CD14-positive monocyte (primary cell): ENCODE results near the gene BACE2. TPM values are rescaled to one million over a fixed set of nuclear protein-coding genes. Genes with fewer than 3 reads are reported as not detected.
"Not testable (repeated sequence)": the region's sequence is repeated elsewhere in the genome, so short reads cannot be mapped to it uniquely, and the experiment has no call there.

Source experiments
- DNase-seq, 3 donors: peaks; one replicate each; pipeline ENCODE4 v3.0.0-alpha.2; 2011 to 2022
- H2AFZ ChIP-seq: 2 replicates; pipeline ENCODE4 v1.6.0; 2012; ENCODE audit warnings: mild to moderate bottlenecking, low read depth, low read length, inconsistent platforms; ENCODE audit not compliant: insufficient read depth, poor library complexity, severe bottlenecking
- H3K27ac ChIP-seq, 2 donors: 1 replicate in 1 of 2; 2 replicates in 1 of 2; pipeline ENCODE4 v1.5.1; 2012 to 2013; ENCODE audit warnings: low read length in 2 of 2, control low read depth in 1 of 2, inconsistent platforms in 1 of 2, low read depth in 1 of 2, mild to moderate bottlenecking in 1 of 2
- H3K27me3 ChIP-seq, 2 donors: one replicate each; pipeline versions ENCODE4 v1.6.0 to v1.6.1; 2011 to 2013; ENCODE audit warnings: low read length in 2 of 2; ENCODE audit not compliant: control insufficient read depth in 2 of 2, insufficient read depth in 2 of 2
- H3K36me3 ChIP-seq, 2 donors: replicated peaks in 1 of 2; 1 replicate in 1 of 2; 2 replicates in 1 of 2; pipeline versions ENCODE4 v1.5.1 to v1.6.1; 2012 to 2013; ENCODE audit warnings: low read length in 2 of 2, control low read depth in 1 of 2, inconsistent platforms in 1 of 2, mild to moderate bottlenecking in 1 of 2; ENCODE audit not compliant: insufficient read depth in 2 of 2, control insufficient read depth in 1 of 2
- H3K4me1 ChIP-seq, 2 donors: 1 replicate in 1 of 2; 2 replicates in 1 of 2; pipeline versions ENCODE4 v1.5.1 to v1.6.1; 2012 to 2013; ENCODE audit warnings: low read length in 2 of 2, control low read depth in 1 of 2, inconsistent platforms in 1 of 2, mild to moderate bottlenecking in 1 of 2, moderate library complexity in 1 of 2; ENCODE audit not compliant: insufficient read depth in 2 of 2, control insufficient read depth in 1 of 2
- H3K4me2 ChIP-seq: replicated peaks from 2 replicates; pipeline ENCODE3; 2012; ENCODE audit warnings: low read length, moderate library complexity, mild to moderate bottlenecking; ENCODE audit not compliant: poor library complexity, severe bottlenecking; ENCODE audit errors: extremely low read depth
- H3K4me3 ChIP-seq, 3 experiments: fragments of 200-600 bp in 1 of 3; sonication (generic) in 1 of 3; replicated peaks in 1 of 3; 1 replicate in 2 of 3; 2 replicates in 1 of 3; pipeline ENCODE4 v1.5.1; 2011 to 2013; ENCODE audit warnings: low read length in 3 of 3, mild to moderate bottlenecking in 3 of 3, control low read depth in 2 of 3, low read depth in 2 of 3, inconsistent platforms in 1 of 3, moderate library complexity in 1 of 3
- H3K79me2 ChIP-seq: 2 replicates; pipeline ENCODE4 v1.6.0; 2012; ENCODE audit warnings: mild to moderate bottlenecking, control low read depth, inconsistent platforms, low read length, moderate library complexity; ENCODE audit not compliant: insufficient read depth
- H3K9ac ChIP-seq: 2 replicates; pipeline ENCODE4 v1.6.0; 2017; ENCODE audit warnings: low read length, mild to moderate bottlenecking; ENCODE audit not compliant: insufficient read depth, poor library complexity, severe bottlenecking
- H3K9me3 ChIP-seq, 2 donors: replicated peaks in 1 of 2; 1 replicate in 1 of 2; 2 replicates in 1 of 2; pipeline versions ENCODE4 v1.5.1 to v1.6.1; 2012 to 2013; ENCODE audit warnings: low read length in 2 of 2, control low read depth in 1 of 2; ENCODE audit not compliant: control insufficient read depth in 1 of 2, insufficient read depth in 1 of 2
- H4K20me1 ChIP-seq: 2 replicates; pipeline ENCODE4 v1.6.0; 2012; ENCODE audit warnings: mild to moderate bottlenecking, low read length, control low read depth, moderate library complexity; ENCODE audit not compliant: insufficient read depth
- H3K27ac Mint-ChIP-seq, 7 donors: one replicate each; pipeline ENCODE4 v1.8.0; 2020; ENCODE audit warnings: mild to moderate bottlenecking in 7 of 7, mixed read lengths in 7 of 7, moderate library complexity in 6 of 7, inconsistent platforms in 2 of 7
- H3K27me3 Mint-ChIP-seq, 3 donors: one replicate each; pipeline ENCODE4 v1.8.0; 2021 to 2022; ENCODE audit warnings: low read depth in 3 of 3, mild to moderate bottlenecking in 3 of 3, mixed read lengths in 3 of 3, moderate library complexity in 3 of 3, inconsistent platforms in 1 of 3
- H3K36me3 Mint-ChIP-seq, 2 donors: one replicate each; pipeline ENCODE4 v1.8.0; 2020; ENCODE audit warnings: mixed read lengths in 2 of 2, inconsistent platforms in 1 of 2, mild to moderate bottlenecking in 1 of 2
- H3K4me1 Mint-ChIP-seq: one replicate; pipeline ENCODE4 v1.8.0; 2020; ENCODE audit warnings: mild to moderate bottlenecking, mixed read lengths
- H3K4me3 Mint-ChIP-seq, 2 donors: one replicate each; pipeline ENCODE4 v1.8.0; 2020; ENCODE audit warnings: mild to moderate bottlenecking in 2 of 2, mixed read lengths in 2 of 2, moderate library complexity in 1 of 2
- H3K9me3 Mint-ChIP-seq, 7 donors: one replicate each; pipeline ENCODE4 v1.8.0; 2020 to 2022; ENCODE audit warnings: mixed read lengths in 7 of 7, mild to moderate bottlenecking in 6 of 7, moderate library complexity in 6 of 7, inconsistent platforms in 2 of 7
- WGBS: methylation state at CpG from one replicate; pipeline ENCODE4 v1.1.5; 2013; ENCODE audit warnings: missing lambda C conversion rate; ENCODE audit not compliant: insufficient coverage; 5-methylcytosine and 5-hydroxymethylcytosine counted together
- intact Hi-C, 2 donors: fragments of 100-400 bp; cut with micrococcal nuclease; formaldehyde crosslinking; loops; one replicate each; pipeline versions ENCODE4 v1.15.0 to v1.15.1; 2023
- polyA plus RNA-seq, 3 donors: library from polyadenylated mRNA; depleted of rRNA in 1 of 3; unstranded in 2 of 3; stranded (reverse) in 1 of 3; fragments of 300-500 nt in 2 of 3; fragments of >200 nt in 1 of 3; fragmentation: Illumina TruSeq in 2 of 3; gene quantifications; 1 replicate in 2 of 3; 2 replicates in 1 of 3; pipeline ENCODE4 v1.2.3, GENCODE V29; 2012 to 2021
- TF ChIP-seq, protein P1 (sequence below): fragments of 200-600 bp; IDR thresholded peaks from one replicate; pipeline ENCODE4 v1.8.0; 2022; ENCODE audit warnings: antibody characterized with exemption, mild to moderate bottlenecking

BACE2 gene
- polyA plus RNA-seq, 3 donors: 0.05 to 0.26 TPM; not detected in 1

DNA sequence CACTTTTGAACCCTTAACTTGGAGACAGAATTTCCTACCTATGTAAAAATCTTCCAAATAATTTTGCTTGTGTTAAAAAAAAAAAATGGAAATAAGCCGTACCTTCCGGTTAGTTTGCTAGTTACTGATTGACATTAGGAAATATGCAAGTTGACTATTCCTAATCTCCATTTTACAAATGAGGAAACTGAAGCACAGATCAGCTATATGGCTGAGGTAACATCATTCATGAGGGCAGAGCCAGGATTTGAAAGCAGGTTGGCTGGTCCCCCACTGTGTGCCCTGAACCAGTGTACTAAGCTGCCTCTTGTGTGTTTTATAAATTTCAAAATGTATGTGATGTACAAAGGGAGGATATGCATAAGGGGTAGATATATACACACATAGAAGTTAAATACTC lies 29.6 kb downstream of the BACE2 start:
- no peaks in the 10 kb centered on the region for H3K27me3 Mint-ChIP-seq
- TF ChIP-seq, protein P1, sequence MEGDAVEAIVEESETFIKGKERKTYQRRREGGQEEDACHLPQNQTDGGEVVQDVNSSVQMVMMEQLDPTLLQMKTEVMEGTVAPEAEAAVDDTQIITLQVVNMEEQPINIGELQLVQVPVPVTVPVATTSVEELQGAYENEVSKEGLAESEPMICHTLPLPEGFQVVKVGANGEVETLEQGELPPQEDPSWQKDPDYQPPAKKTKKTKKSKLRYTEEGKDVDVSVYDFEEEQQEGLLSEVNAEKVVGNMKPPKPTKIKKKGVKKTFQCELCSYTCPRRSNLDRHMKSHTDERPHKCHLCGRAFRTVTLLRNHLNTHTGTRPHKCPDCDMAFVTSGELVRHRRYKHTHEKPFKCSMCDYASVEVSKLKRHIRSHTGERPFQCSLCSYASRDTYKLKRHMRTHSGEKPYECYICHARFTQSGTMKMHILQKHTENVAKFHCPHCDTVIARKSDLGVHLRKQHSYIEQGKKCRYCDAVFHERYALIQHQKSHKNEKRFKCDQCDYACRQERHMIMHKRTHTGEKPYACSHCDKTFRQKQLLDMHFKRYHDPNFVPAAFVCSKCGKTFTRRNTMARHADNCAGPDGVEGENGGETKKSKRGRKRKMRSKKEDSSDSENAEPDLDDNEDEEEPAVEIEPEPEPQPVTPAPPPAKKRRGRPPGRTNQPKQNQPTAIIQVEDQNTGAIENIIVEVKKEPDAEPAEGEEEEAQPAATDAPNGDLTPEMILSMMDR: no peak
- no peaks in the 10 kb centered on the region for H3K79me2 ChIP-seq
- no peak overlapping the region for H3K9ac ChIP-seq
- no peaks in the 10 kb centered on the region for H3K4me1 Mint-ChIP-seq
- no peak overlapping the region for H2AFZ ChIP-seq
- H3K9me3 ChIP-seq: no peaks in the 10 kb centered on the region
- H3K4me1 ChIP-seq: no peaks in the 10 kb centered on the region
- no peaks in the 10 kb centered on the region for H3K36me3 ChIP-seq
- peaks cover 0 to 5% (median 1%) of the 10 kb centered on the region in 7 donors for H3K9me3 Mint-ChIP-seq
- no peak overlapping the region for H3K4me3 Mint-ChIP-seq
- no peak for DNase-seq
- no peaks in the 10 kb centered on the region for H3K27me3 ChIP-seq
- intact Hi-C loops: no loop called here
- no peaks in the 10 kb centered on the region for H4K20me1 ChIP-seq
- no peak overlapping the region for H3K27ac Mint-ChIP-seq
- no peak overlapping the region for H3K27ac ChIP-seq
- no CpG with 5 or more reads among the region's 2 CpGs for WGBS
- H3K4me3 ChIP-seq: no peak overlapping the region
- H3K36me3 Mint-ChIP-seq: no peaks in the 10 kb centered on the region
- no peak overlapping the region for H3K4me2 ChIP-seq

- H3K4me1 ChIP-seq, H3K9me3 Mint-ChIP-seq, H3K27ac Mint-ChIP-seq, H3K4me2 ChIP-seq, H3K36me3 ChIP-seq, H3K9ac ChIP-seq, DNase-seq, H3K4me1 Mint-ChIP-seq, H3K4me3 Mint-ChIP-seq, H3K27ac ChIP-seq, intact Hi-C loops, H3K27me3 ChIP-seq, H3K79me2 ChIP-seq, H3K36me3 Mint-ChIP-seq, H3K9me3 ChIP-seq, H2AFZ ChIP-seq, H3K27me3 Mint-ChIP-seq, H3K4me3 ChIP-seq, H4K20me1 ChIP-seq: not testable (repeated sequence)
- WGBS: no CpG with 5 or more reads among the region's 5 CpGs
These were observed 30.7 kb downstream of the BACE2 start for GRCh38 chr21:41198647-41199046.
